HepG2 (cell line): ENCODE data around the gene NET1. TPM values are rescaled to one million over a fixed set of nuclear protein-coding genes. Genes with fewer than 3 reads are reported as not detected.

Experiments
- ATAC-seq: fragments of 200-7000 bp; cut with Tn5 transposase; 3 replicates; pipeline ENCODE4 v1.9.1; 2020; ENCODE audit warnings: mild to moderate bottlenecking, moderate library complexity
- BruUV-seq: library from RNA; stranded (reverse); fragments of 400-500 nt; replicated peaks from 2 replicates; lab custom pipeline; 2021; lab: Mats Ljungman, UMichigan
- CTCF ChIA-PET: fragments of 300-600 bp; formaldehyde crosslinking; extraction: SDS; loops from one replicate; lab custom pipeline; 2021; ENCODE audit warnings: low total read pairs, inconsistent platforms, low intra/inter-chr PET ratio; lab: Yijun Ruan, JAX
- POLR2A ChIA-PET: fragments of 350-600 bp; sonication (Branson Sonifier 250); formaldehyde crosslinking; loops from one replicate; lab custom pipeline; 2020; ENCODE audit warnings: antibody characterized with exemption, inconsistent platforms; lab: Yijun Ruan, JAX
- DNase-seq: peaks from one replicate; pipeline ENCODE4 v3.0.0-alpha.2; 2015; ENCODE audit warnings: low spot score
- FAIRE-seq: peaks from 3 replicates; lab custom pipeline; 2011; peaks lifted over from hg19 to GRCh38; lab: Jason Lieb, UNC
- H2AFZ ChIP-seq: one replicate; pipeline ENCODE4 v1.6.1; 2011; ENCODE audit warnings: low read length, inconsistent platforms
- H3K27ac ChIP-seq: fragments of 300-600 bp; 3 replicates; pipeline ENCODE4 v1.8.0; 2011; ENCODE audit warnings: mixed run types, mild to moderate bottlenecking, mixed read lengths, low read length, inconsistent platforms; ENCODE audit not compliant: insufficient read depth; ENCODE audit errors: extremely low read length
- H3K27me3 ChIP-seq, 2 experiments: fragments of 200-600 bp in 1 of 2; 2 replicates in 1 of 2; 3 replicates in 1 of 2; pipeline versions ENCODE4 v1.6.0 to v1.8.0; 2011; ENCODE audit warnings: low read length in 2 of 2, mild to moderate bottlenecking in 2 of 2, moderate library complexity in 2 of 2, inconsistent platforms in 1 of 2; ENCODE audit not compliant: insufficient read depth in 2 of 2, control insufficient read depth in 1 of 2
- H3K36me3 ChIP-seq, 2 experiments: fragments of 200-600 bp in 1 of 2; replicated peaks in 1 of 2; 2 replicates in 1 of 2; 3 replicates in 1 of 2; pipeline versions ENCODE4 v1.5.1 to v1.8.0; 2011; ENCODE audit warnings: low read length in 2 of 2, inconsistent platforms in 1 of 2; ENCODE audit not compliant: insufficient read depth in 2 of 2, control insufficient read depth in 1 of 2
- H3K4me1 ChIP-seq: 2 replicates; pipeline ENCODE4 v1.5.1; 2012; ENCODE audit warnings: low read length, inconsistent platforms; ENCODE audit not compliant: insufficient read depth
- H3K4me2 ChIP-seq: 2 replicates; pipeline ENCODE4 v1.6.0; 2011; ENCODE audit warnings: low read depth, low read length, inconsistent platforms
- H3K4me3 ChIP-seq, 3 experiments: fragments of 200-600 bp in 1 of 3; sonication (generic), shearing (Covaris generic) in 1 of 3; replicated peaks in 1 of 3; 2 replicates each; pipeline ENCODE4 v1.5.1; 2011 to 2016; ENCODE audit warnings: low read length in 3 of 3, inconsistent platforms in 2 of 3, low read depth in 2 of 3, mild to moderate bottlenecking in 2 of 3, control low read depth in 1 of 3, mixed read lengths in 1 of 3; ENCODE audit not compliant: insufficient read depth in 1 of 3
- H3K79me2 ChIP-seq: one replicate; pipeline ENCODE4 v1.6.1; 2011; ENCODE audit warnings: low read length, inconsistent platforms; ENCODE audit not compliant: insufficient read depth
- H3K9ac ChIP-seq: 2 replicates; pipeline ENCODE4 v1.6.0; 2011; ENCODE audit warnings: mild to moderate bottlenecking, low read depth, low read length, inconsistent platforms; ENCODE audit not compliant: insufficient read depth
- H3K9me3 ChIP-seq: 2 replicates; pipeline ENCODE4 v1.5.1; 2012; ENCODE audit warnings: mild to moderate bottlenecking, low read length
- H4K20me1 ChIP-seq: 2 replicates; pipeline ENCODE4 v1.6.0; 2011; ENCODE audit warnings: inconsistent platforms, mild to moderate bottlenecking, low read length, moderate library complexity; ENCODE audit not compliant: insufficient read depth
- CEBPZ ChIP-seq: IDR thresholded peaks from 2 replicates; pipeline ENCODE4 v1.6.1; 2012; ENCODE audit warnings: low read length, improper control_type of control experiment
- PHF8 ChIP-seq: sonication (generic); formaldehyde crosslinking; IDR thresholded peaks from 2 replicates; pipeline ENCODE4 v1.5.0; 2020; ENCODE audit warnings: missing genetic modification reagents
- POLR2A ChIP-seq, 2 experiments: IDR thresholded peaks; 2 replicates each; pipeline ENCODE4 v1.6.1; 2011; ENCODE audit warnings: low read depth in 2 of 2, low read length in 2 of 2, mild to moderate bottlenecking in 1 of 2, moderate library complexity in 1 of 2; ENCODE audit not compliant: insufficient read depth in 1 of 2
- PREB ChIP-seq: sonication (generic); formaldehyde crosslinking; IDR thresholded peaks from 2 replicates; pipeline ENCODE4 v1.4.0; 2020; ENCODE audit warnings: missing genetic modification reagents
- SNAPC5 ChIP-seq: sonication (generic); formaldehyde crosslinking; IDR thresholded peaks from 2 replicates; pipeline ENCODE4 v1.8.1; 2023; ENCODE audit warnings: mild to moderate bottlenecking, missing genetic modification reagents, borderline replicate concordance
- STAG1 ChIP-seq: sonication (generic); formaldehyde crosslinking; IDR thresholded peaks from 2 replicates; pipeline ENCODE4 v1.4.0; 2020; ENCODE audit warnings: missing genetic modification reagents
- TEAD3 ChIP-seq: optimal IDR thresholded peaks from 2 replicates; pipeline ENCODE3; 2016; ENCODE audit warnings: borderline replicate concordance
- THAP8 ChIP-seq: sonication (generic); formaldehyde crosslinking; IDR thresholded peaks from 2 replicates; pipeline ENCODE4 v1.5.1; 2020; ENCODE audit warnings: missing genetic modification reagents, mild to moderate bottlenecking, borderline replicate concordance
- UBTF ChIP-seq: sonication (generic); formaldehyde crosslinking; IDR thresholded peaks from 2 replicates; pipeline ENCODE4 v1.4.0; 2020; ENCODE audit warnings: mild to moderate bottlenecking, missing genetic modification reagents
- ZGPAT ChIP-seq: IDR thresholded peaks from 2 replicates; pipeline ENCODE4 v1.6.1; 2016; ENCODE audit warnings: mild to moderate bottlenecking
- ZNF562 ChIP-seq: sonication (generic); formaldehyde crosslinking; IDR thresholded peaks from 2 replicates; pipeline ENCODE4 v1.8.0; 2022; ENCODE audit warnings: missing genetic modification reagents, borderline replicate concordance
- ZSCAN31 ChIP-seq: sonication (generic); formaldehyde crosslinking; IDR thresholded peaks from 2 replicates; pipeline ENCODE4 v1.5.0; 2020; ENCODE audit warnings: low read depth, mild to moderate bottlenecking, missing genetic modification reagents
- WGBS: methylation state at CpG from one replicate; pipeline ENCODE4 v1.1.6; 2017; ENCODE audit warnings: low lambda C conversion rate; 5-methylcytosine and 5-hydroxymethylcytosine counted together
- in situ Hi-C: cut with HindIII; loops from 2 replicates; pipeline ENCODE4 v1.10.0; 2017; ENCODE audit warnings: low pct_unique_long_range_greater_than_20kb; ENCODE audit not compliant: extremely low pct_ligation_motif_present
- intact Hi-C: fragments of 100-400 bp; cut with micrococcal nuclease; formaldehyde crosslinking; loops from one replicate; pipeline ENCODE4 v1.10.0; 2022; ENCODE audit not compliant: unreplicated experiment
- polyA plus RNA-seq, 8 experiments: library from polyadenylated mRNA; depleted of rRNA in 3 of 8; stranded (reverse) in 7 of 8; unstranded in 1 of 8; fragments of >200 nt; fragmentation: Illumina TruSeq in 4 of 8; extraction: Trizol in 4 of 8; gene quantifications; 2 replicates each; pipeline versions ENCODE4 v1.2.1 to v1.2.3, GENCODE V29; 2011 to 2016; ENCODE audit warnings: low read depth in 4 of 8, missing spikeins in 1 of 8, mixed read lengths in 1 of 8; ENCODE audit not compliant: insufficient read depth in 1 of 8
- total RNA-seq, 5 experiments: library from RNA; depleted of rRNA; stranded (reverse); fragments of >200 nt; fragmentation: Illumina TruSeq; extraction: Trizol; gene quantifications; 2 replicates each; pipeline ENCODE4 v1.2.3, GENCODE V29; 2016; ENCODE audit warnings: low read depth in 1 of 5

Gene NET1
- total and polyA plus RNA-seq, 2 of the 13 experiments (the other 11 are each of a cell fraction or from before 2014, with no cell fraction given): 48.1 to 65.8 TPM

- TF ChIP-seq SNAPC5 (CRISPR knock-in tag) (no peak), ZNF562 (CRISPR knock-in tag) (no peak), PREB (no peak), ZSCAN31 (CRISPR knock-in tag) (no peak), ZGPAT (no peak), STAG1 (CRISPR knock-in tag) (no peak)
These were observed 52.2 kb downstream of the NET1 start (continued) for GRCh38 chr10:5464546-5464945.

GRCh38 chr10:5465976-5466450 is 53.7 kb downstream of the NET1 start:
- intact Hi-C loops: no loop called here
- H3K36me3 ChIP-seq: no peaks in the 10 kb centered on the region
- TF ChIP-seq THAP8 (CRISPR knock-in tag): no peak
- TF ChIP-seq TEAD3 (CRISPR knock-in tag): peak; percentile 1
- TF ChIP-seq CEBPZ: no peak
- TF ChIP-seq UBTF: peak; percentile 23; the same call in 1 of the 2 replicates
- TF ChIP-seq POLR2A (IDR thresholded peaks at IDR 0.05; ENCODE audit: insufficient read depth in 1 of 2, low read depth in 2 of 2, low read length in 2 of 2): 0 out of 4 replicates have a peak, but pooled peaks of 1 of the 2 experiments have one; percentile 47
- peak; percentile 50; the same call in 1 of the 2 replicates for TF ChIP-seq PHF8
- H3K9me3 ChIP-seq: no peaks in the 10 kb centered on the region
- no peaks in the 10 kb centered on the region; a peak in 2 of 5 replicates for H3K27me3 ChIP-seq
- POLR2A ChIA-PET: interaction anchor here (1.0 to 2.2 kb wide), 3 partner anchors 19 to 157 kb away, joined by 4 to 7 read pairs (median 5); no protein-coding TSS in a partner anchor
- peak overlapping the region; percentile 83 for H2AFZ ChIP-seq
- ATAC-seq (peak; percentile 23; the same call in 1 of the 3 replicates), FAIRE-seq (no peak), DNase-seq (no peak)
- WGBS: 36% methylated on average over 6 of the region's 12 CpGs
- CTCF ChIA-PET: no interaction called here
- H3K27ac ChIP-seq: peak overlapping the region; percentile 37
- peaks cover 43% of the 10 kb centered on the region for H3K4me1 ChIP-seq
- H3K4me2 ChIP-seq: peak overlapping the region; percentile 85
- H3K9ac ChIP-seq: peak overlapping the region; percentile 65
- H4K20me1 ChIP-seq: no peaks in the 10 kb centered on the region
- H3K4me3 ChIP-seq: peak overlapping the region; percentile 41 to 65 (median 46); a peak in 5 of 6 replicates
- no TSS peak for BruUV-seq
- no peaks in the 10 kb centered on the region for H3K79me2 ChIP-seq
- in situ Hi-C loops: no loop called here
